Activated CD8-positive, alpha-beta memory T cell treated with anti-CD3 and anti-CD28 coated beads, Interleukin-2, amount 50 U/mL, for 48 hours (primary cell): ENCODE results near the gene MED13L.

ENCODE experiments used
- DNase-seq: peaks from one replicate; pipeline ENCODE4 v3.0.0-alpha.2; 2020

The MED13L gene

GRCh38 chr12:116174006-116174405 lies 103.5 kb downstream of the MED13L start:
- no peak for DNase-seq

DNA sequence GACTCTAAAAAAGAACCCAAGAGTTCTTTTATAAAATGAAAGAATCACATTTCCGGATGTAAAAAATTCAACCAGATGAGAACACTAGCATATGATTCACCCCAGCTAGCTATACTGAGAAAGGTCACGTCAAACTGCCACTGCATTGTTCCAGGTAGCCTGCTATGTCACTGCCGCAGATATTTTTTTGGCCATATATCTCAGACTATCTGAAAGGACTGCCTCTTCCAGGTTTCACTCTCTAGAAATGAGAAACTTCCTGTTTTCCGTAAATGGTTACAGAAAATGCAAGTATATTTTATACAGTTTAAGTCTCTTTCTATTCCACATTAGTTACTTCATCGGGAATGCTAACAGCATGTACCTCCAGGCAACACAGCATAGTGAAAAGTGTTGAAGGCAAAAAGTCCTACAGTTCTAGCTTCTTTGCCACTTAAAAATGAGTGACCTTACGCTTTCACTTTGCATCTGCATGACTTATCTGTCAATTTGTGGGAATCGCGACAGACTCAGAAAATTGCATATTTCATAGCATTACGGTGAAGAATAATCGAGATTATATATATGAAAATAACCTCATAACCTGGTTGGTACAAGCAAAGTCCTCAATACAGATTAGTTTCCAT lies 105.2 kb downstream of the MED13L start:
- no peak for DNase-seq

DNA sequence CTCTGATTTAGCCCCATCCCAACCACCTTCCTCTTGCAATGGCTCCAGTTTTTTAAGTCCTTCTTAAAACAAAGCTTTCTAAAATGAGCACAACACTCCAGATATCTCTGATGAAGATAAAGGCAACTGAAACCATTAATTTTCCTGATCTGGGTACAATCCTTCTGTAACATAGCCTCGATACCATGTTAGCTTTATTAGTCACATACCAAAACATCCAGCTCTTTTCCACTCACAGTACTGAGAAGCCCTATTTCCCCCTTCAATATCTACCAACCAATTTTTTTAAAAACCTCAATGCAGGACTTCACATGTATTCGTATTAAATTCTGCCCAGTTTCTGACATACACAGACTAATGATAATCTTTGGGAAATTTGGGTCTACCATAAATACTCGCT lies 105.9 kb downstream of the MED13L start:
- no peak for DNase-seq

- DNase-seq = no peak
These were observed 108.4 kb downstream of the MED13L start for GRCh38 chr12:116169071-116169470.

GRCh38 chr12:116166306-116166705 lies 111.2 kb downstream of the MED13L start:
- no peak for DNase-seq

- no peak for DNase-seq
These were observed 112.5 kb downstream of the MED13L start for GRCh38 chr12:116165036-116165425.

DNA sequence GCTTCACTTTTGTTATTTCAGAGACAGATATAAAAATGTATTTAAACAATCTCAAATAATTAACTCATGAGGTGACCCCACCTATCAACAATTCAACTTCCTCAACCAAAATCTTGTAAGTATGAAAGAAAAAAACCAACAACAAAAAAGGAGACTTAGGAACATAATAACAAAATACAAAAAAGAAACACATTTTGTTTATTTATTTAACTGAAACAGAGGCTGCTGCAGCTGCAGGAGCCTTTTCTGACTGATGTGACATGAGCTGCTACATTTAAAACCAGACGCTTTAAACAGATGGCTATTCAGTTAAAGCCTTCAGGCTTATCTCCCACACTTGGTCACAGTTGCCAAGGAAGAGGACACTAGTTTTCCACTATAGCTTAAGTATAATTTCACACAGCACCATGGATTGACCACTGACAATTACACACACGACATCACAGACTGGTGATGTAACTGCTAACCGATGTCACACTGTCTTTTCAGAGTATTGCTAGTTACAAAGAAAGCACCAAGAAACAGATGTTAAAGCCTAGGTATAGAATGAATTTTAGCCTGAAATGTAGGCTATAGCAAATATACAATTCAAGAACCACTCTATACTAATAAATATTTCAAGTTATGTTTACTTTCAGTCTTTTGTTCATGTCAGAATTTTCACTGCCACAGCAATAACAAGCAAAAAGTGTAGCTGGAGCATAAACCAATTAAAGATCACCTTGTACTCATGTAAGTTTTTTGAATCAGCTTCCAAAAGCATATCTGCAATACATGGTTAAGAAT lies 113.0 kb downstream of the MED13L start:
- no peak for DNase-seq

- no peak for DNase-seq
These were observed 115.4 kb downstream of the MED13L start for GRCh38 chr12:116162071-116162470.

DNA sequence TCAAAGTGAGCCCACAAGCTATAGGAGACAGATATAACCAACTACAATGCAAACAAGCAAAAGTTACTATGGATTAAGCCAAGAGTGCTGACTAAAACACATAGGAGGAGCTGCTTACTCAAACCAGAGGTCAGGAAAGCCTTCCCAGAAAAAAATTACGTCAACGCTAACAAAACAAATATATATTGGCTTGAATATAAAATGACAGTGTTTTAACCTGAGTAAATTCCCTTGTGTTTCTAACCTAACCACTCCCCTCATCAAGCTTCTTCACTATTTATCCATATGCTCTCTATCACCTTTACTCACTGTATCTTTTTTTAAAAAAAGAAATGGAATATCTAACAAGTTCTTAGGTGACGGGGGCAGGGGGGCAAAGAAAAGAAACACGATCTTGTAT lies 115.9 kb downstream of the MED13L start:
- no peak for DNase-seq

GRCh38 chr12:116160883-116161458 lies 116.5 kb downstream of the MED13L start:
- DNase-seq = no peak

- no peak for DNase-seq
These were observed 117.3 kb downstream of the MED13L start for GRCh38 chr12:116160231-116160630.

DNA sequence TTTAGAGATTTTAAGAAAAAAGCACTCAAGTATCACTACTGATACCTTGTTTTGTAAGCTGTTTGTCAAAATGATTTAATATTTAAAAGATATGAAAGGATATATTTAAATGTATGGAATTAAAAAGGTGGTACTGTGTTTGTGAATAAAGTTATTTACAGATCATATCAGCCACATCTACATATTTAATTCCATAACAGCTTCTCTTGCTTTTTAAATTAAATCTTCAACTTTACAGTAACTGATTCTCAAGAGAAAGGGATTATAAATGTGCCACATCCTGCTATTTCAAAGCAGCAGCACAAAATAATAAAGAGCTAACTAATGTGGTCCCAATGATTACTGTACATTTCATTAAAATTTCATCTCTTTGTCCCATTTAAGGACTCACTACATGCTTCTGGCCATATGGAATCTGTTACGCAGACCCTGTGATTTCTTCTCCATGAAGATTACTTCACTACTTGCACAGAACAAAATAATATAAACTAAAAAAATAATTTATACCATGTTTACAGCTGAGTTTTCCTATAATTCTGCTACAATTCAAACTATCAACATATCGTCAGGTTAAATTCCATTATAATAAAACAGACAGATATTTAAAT lies 117.8 kb downstream of the MED13L start:
- no peak for DNase-seq

GRCh38 chr12:116159175-116159574 lies 118.3 kb downstream of the MED13L start:
- no peak for DNase-seq

DNA sequence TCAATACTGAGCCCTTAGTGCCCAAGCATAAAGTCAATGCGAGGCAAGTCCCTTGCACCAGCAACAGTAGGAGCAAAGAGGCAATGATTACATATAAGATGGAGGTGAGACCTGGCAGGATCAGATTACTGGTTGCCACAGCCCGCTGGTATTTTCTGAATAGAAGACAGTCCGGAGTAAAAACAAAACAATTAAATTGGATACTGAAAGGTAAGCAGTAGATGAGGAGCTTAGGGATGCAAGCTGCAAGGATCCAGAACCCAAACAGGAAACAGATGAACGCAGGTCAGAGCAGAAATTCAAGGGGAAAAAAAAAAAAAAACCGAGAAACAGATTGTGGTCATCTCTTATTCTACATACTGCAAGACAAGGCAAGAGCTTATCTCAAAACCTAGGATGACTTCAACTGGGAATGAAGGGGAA lies 119.6 kb downstream of the MED13L start:
- DNase-seq = no peak

DNA sequence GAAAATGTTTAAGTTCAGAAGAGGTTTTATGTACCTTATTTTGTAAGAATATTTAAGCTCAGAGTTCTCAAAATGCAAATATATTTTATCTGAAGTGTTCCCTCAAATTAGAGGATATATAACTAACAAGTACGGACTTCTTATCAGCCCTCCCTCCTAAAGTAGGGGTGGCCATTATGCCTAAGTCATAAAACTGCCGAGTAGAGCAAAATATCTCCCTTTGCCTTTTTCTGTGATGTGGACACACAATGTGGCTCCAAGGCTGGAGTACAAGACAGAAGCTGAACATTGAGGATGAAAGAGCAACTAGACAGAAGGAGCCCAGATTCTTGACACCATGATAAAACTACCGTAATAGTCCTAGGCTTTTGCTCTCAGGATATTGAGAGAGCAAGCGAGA lies 120.9 kb downstream of the MED13L start:
- no peak for DNase-seq

GRCh38 chr12:116155383-116155782 lies 122.1 kb downstream of the MED13L start:
- no peak for DNase-seq

- DNase-seq = no peak
These were observed 123.5 kb downstream of the MED13L start for GRCh38 chr12:116153983-116154382.

DNA sequence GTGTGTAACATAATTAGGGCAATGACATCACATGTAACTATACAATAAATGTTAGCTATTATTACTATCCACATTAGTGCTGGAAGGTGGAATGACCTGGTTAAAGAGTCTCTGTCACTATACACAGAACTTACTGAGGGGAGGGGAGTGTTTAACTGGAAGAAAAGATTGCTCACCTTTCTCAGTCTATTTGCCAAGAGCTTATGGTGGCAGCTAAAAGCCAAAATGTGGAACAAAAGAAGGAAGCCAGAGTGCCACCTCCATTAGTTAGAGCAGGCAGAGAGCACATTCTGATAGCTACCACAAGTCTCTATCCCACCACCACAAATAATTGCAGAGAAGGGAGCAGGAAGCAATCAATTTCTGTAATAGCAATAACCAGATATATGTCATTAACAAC lies 124.4 kb downstream of the MED13L start:
- DNase-seq = no peak

DNA sequence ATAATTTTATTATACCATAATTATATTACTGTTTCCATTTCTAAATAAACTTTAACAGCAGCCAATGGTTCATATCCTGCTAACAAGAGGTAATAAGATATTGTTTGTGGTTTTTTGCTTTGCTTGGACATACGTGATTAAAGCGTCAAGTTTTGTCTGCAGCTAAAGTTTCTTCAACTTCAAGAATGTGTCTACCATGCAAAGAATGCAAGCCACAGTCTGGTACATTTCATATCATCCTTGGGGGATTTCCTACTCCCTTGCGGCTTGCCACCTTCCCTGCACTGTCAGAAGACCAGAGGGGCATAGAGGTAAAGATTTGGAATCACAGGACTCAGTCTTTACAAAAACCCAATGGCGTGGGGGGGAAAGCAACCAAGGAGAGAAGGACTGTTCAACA lies 125.2 kb downstream of the MED13L start:
- DNase-seq = no peak

DNA sequence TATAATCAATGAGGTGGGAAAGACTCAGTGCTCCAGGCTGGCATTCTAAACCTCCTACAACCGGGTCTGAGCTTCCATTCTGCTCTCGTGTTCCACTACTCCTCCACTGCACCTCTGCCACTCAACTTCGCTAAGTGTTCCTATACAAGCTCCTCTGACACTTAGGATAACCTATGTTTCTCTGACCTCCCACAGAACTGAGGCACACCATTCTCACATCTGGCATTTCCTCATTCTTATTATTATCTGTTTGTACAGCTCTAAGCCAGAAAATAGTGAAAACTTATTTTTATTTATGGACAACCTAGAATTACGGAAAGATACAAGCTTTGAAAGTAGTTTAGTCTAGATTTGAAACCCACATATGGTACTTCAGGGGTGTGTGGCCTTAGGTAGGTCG lies 127.0 kb downstream of the MED13L start:
- no peak for DNase-seq

DNA sequence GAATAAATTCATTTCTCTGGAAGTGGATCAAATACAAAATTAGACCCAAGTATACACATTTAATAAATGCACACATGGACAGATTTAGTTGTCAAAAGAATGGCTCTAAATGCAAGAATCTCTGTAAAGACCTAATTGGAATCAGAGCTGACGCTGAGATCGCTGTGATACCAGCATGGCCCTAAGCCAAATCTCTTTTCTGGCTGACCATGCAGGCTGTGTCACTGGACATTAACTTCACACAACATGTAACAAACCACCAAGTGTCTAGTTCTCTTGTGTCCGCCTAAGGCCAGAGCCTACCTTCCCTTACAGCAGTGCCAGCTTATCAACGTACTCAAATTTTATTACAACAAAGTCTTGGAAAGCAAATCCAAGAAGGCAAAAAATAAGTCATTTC lies 127.5 kb downstream of the MED13L start:
- DNase-seq = no peak

GRCh38 chr12:116148844-116149243 lies 128.6 kb downstream of the MED13L start:
- DNase-seq = no peak

DNA sequence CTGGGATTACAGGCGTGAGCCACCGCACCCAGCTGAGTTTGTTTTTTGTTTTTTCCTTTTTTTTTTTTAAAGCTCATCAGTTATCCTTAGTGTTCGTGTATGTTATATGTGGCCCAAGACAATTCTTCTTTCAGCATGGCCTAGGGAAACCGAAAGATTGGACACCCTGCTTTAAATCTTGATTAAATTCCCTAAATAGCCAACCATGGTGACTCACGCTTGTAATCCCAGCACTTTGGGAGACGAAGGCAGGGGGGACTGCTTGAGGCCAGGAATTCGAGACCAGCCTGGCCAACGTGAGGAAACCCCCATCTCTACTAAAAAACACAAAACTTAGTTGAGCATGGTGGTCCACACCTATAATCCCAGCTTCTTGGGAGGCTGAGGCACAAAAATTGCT lies 131.1 kb downstream of the MED13L start:
- no peak for DNase-seq

- no peak for DNase-seq
These were observed 132.0 kb downstream of the MED13L start for GRCh38 chr12:116145451-116145850.
